Liver (tissue), 3 donors: Measurements from ENCODE around the gene STK38L.

Source experiments
- CTCF ChIP-seq: fragments of 150-350 bp; IDR thresholded peaks from 2 replicates; pipeline ENCODE4 v1.5.1; 2017; ENCODE audit warnings: improper control_type of control experiment, low read depth, low read length; ENCODE audit not compliant: missing input control
- GABPA ChIP-seq, 2 donors: IDR thresholded peaks in 1 of 2; conservative IDR thresholded peaks in 1 of 2; 2 replicates each; pipeline ENCODE4 v1.6.1; 2016; ENCODE audit warnings: antibody characterized with exemption in 2 of 2, mild to moderate bottlenecking in 1 of 2, moderate library complexity in 1 of 2
- JUND ChIP-seq, 2 donors: IDR thresholded peaks; 2 replicates each; pipeline ENCODE4 v1.6.1; 2016; ENCODE audit warnings: antibody characterized with exemption in 2 of 2
- MAX ChIP-seq: IDR thresholded peaks from 2 replicates; pipeline ENCODE4 v1.6.1; 2016; ENCODE audit warnings: antibody characterized with exemption
- NR2F2 ChIP-seq: IDR thresholded peaks from 2 replicates; pipeline ENCODE4 v1.6.1; 2016; ENCODE audit warnings: antibody characterized with exemption
- RAD21 ChIP-seq, 2 donors: IDR thresholded peaks; 2 replicates each; pipeline ENCODE4 v1.6.1; 2016; ENCODE audit warnings: antibody characterized with exemption in 2 of 2, mild to moderate bottlenecking in 2 of 2
- REST ChIP-seq: IDR thresholded peaks from 2 replicates; pipeline ENCODE4 v1.6.1; 2016; ENCODE audit warnings: antibody characterized with exemption, mild to moderate bottlenecking
- RXRA ChIP-seq, 2 donors: IDR thresholded peaks; 2 replicates each; pipeline ENCODE4 v1.6.1; 2017 to 2018; ENCODE audit warnings: antibody characterized with exemption in 2 of 2, mild to moderate bottlenecking in 1 of 2
- SP1 ChIP-seq: IDR thresholded peaks from 2 replicates; pipeline ENCODE4 v1.6.1; 2018; ENCODE audit warnings: antibody characterized with exemption, mild to moderate bottlenecking
- YY1 ChIP-seq: IDR thresholded peaks from 2 replicates; pipeline ENCODE4 v1.6.1; 2016; ENCODE audit warnings: antibody characterized with exemption, mild to moderate bottlenecking
- TF ChIP-seq, protein P1 (sequence below): IDR thresholded peaks from 2 replicates; pipeline ENCODE4 v1.6.1; 2016; ENCODE audit warnings: antibody characterized with exemption
- TF ChIP-seq, protein P2 (sequence below): IDR thresholded peaks from 2 replicates; pipeline ENCODE4 v1.6.1; 2016; ENCODE audit warnings: antibody characterized with exemption
- donor health status: healthy.
- donor health status: healthy.

GRCh38 chr12:27261866-27262265 is 17.8 kb downstream of the STK38L start:
- TF ChIP-seq JUND (IDR thresholded peaks at IDR 0.05) (no peak), CTCF (no peak), RAD21 (IDR thresholded peaks at IDR 0.05) (no peak), SP1 (no peak), REST (no peak), NR2F2 (no peak), GABPA (IDR thresholded peaks at IDR 0.05 in 1 of 2, conservative IDR thresholded peaks at IDR 0.05 in 1 of 2) (no peak), YY1 (no peak), MAX (no peak), RXRA (IDR thresholded peaks at IDR 0.05) (no peak)
- TF ChIP-seq, protein P1, sequence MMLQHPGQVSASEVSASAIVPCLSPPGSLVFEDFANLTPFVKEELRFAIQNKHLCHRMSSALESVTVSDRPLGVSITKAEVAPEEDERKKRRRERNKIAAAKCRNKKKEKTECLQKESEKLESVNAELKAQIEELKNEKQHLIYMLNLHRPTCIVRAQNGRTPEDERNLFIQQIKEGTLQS = no peak
- TF ChIP-seq, protein P2, sequence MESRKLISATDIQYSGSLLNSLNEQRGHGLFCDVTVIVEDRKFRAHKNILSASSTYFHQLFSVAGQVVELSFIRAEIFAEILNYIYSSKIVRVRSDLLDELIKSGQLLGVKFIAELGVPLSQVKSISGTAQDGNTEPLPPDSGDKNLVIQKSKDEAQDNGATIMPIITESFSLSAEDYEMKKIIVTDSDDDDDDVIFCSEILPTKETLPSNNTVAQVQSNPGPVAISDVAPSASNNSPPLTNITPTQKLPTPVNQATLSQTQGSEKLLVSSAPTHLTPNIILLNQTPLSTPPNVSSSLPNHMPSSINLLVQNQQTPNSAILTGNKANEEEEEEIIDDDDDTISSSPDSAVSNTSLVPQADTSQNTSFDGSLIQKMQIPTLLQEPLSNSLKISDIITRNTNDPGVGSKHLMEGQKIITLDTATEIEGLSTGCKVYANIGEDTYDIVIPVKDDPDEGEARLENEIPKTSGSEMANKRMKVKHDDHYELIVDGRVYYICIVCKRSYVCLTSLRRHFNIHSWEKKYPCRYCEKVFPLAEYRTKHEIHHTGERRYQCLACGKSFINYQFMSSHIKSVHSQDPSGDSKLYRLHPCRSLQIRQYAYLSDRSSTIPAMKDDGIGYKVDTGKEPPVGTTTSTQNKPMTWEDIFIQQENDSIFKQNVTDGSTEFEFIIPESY = no peak
